HEK293 (cell line): ENCODE data around the gene XYLT2.

Source experiments
- AEBP2 ChIP-seq: fragments of 450-650 bp; formaldehyde crosslinking; IDR thresholded peaks from 2 replicates; pipeline ENCODE4 v1.5.1; 2016; ENCODE audit warnings: missing biosample characterization, missing genetic modification characterization, borderline replicate concordance
- CTCF ChIP-seq: fragments of 450-650 bp; formaldehyde crosslinking; IDR thresholded peaks from 2 replicates; pipeline ENCODE4 v1.5.1; 2016; ENCODE audit warnings: missing biosample characterization, missing genetic modification characterization
- OSR2 ChIP-seq: fragments of 450-650 bp; formaldehyde crosslinking; IDR thresholded peaks from 2 replicates; pipeline ENCODE4 v1.5.1; 2016; ENCODE audit warnings: missing biosample characterization, missing genetic modification characterization
- SALL2 ChIP-seq: fragments of 450-650 bp; formaldehyde crosslinking; IDR thresholded peaks from 2 replicates; pipeline ENCODE4 v1.5.0; 2017; ENCODE audit warnings: missing biosample characterization, mild to moderate bottlenecking, missing genetic modification characterization, borderline replicate concordance
- SETDB1 ChIP-seq: IDR thresholded peaks from one replicate; pipeline ENCODE4 v1.6.1; 2017; ENCODE audit warnings: mild to moderate bottlenecking, low read length, moderate library complexity, mixed read lengths; ENCODE audit not compliant: insufficient read length
- ZBTB20 ChIP-seq: fragments of 450-650 bp; formaldehyde crosslinking; IDR thresholded peaks from 2 replicates; pipeline ENCODE4 v1.5.1; 2016; ENCODE audit warnings: missing biosample characterization, missing genetic modification characterization
- ZBTB26 ChIP-seq: fragments of 450-650 bp; formaldehyde crosslinking; optimal IDR thresholded peaks from 2 replicates; pipeline ENCODE3; 2016; ENCODE audit warnings: missing biosample characterization, mild to moderate bottlenecking, missing genetic modification characterization
- ZFP41 ChIP-seq: fragments of 450-650 bp; formaldehyde crosslinking; IDR thresholded peaks from 2 replicates; pipeline ENCODE4 v1.5.1; 2016; ENCODE audit warnings: missing biosample characterization, missing genetic modification characterization, borderline replicate concordance
- ZNF335 ChIP-seq: fragments of 450-650 bp; formaldehyde crosslinking; conservative IDR thresholded peaks from 2 replicates; pipeline ENCODE4 v1.5.1; 2016; ENCODE audit warnings: missing biosample characterization, missing genetic modification characterization
- ZNF354C ChIP-seq: fragments of 450-650 bp; formaldehyde crosslinking; IDR thresholded peaks from 2 replicates; pipeline ENCODE4 v1.5.1; 2016; ENCODE audit warnings: missing biosample characterization, missing genetic modification characterization, low read depth, borderline replicate concordance
- ZNF513 ChIP-seq: fragments of 450-650 bp; IDR thresholded peaks from 2 replicates; pipeline ENCODE4 v1.5.1; 2018; ENCODE audit warnings: missing biosample characterization, missing genetic modification characterization
- ZNF518A ChIP-seq: fragments of 450-650 bp; formaldehyde crosslinking; conservative IDR thresholded peaks from 2 replicates; pipeline ENCODE4 v1.5.1; 2016; ENCODE audit warnings: low read depth, missing biosample characterization, missing genetic modification characterization
- ZNF747 ChIP-seq: fragments of 450-650 bp; formaldehyde crosslinking; IDR thresholded peaks from 2 replicates; pipeline ENCODE4 v1.5.1; 2016; ENCODE audit warnings: missing biosample characterization, missing genetic modification characterization
- ZNF843 ChIP-seq: fragments of 450-650 bp; formaldehyde crosslinking; IDR thresholded peaks from 2 replicates; pipeline ENCODE4 v1.5.1; 2016; ENCODE audit warnings: missing biosample characterization, missing genetic modification characterization

- no peak for TF ChIP-seq ZNF335 (tag by site-specific recombination)
- no peak for TF ChIP-seq SETDB1
- TF ChIP-seq CTCF = no peak
- no peak for TF ChIP-seq ZNF518A (tag by site-specific recombination)
- TF ChIP-seq AEBP2 (tag by site-specific recombination) = no peak
- no peak for TF ChIP-seq ZNF843 (tag by site-specific recombination)
- no peak for TF ChIP-seq ZBTB20 (tag by site-specific recombination)
- no peak for TF ChIP-seq ZNF354C (tag by site-specific recombination)
- no peak for TF ChIP-seq SALL2
- TF ChIP-seq ZNF513 (tag by site-specific recombination) = no peak
- TF ChIP-seq ZNF747 (tag by site-specific recombination) = no peak
- no peak for TF ChIP-seq ZBTB26 (tag by site-specific recombination)
- TF ChIP-seq OSR2 = no peak
- no peak for TF ChIP-seq ZFP41
Observed at GRCh38 chr17:50308666-50309065, 37.3 kb upstream of the XYLT2 start.
